ENCODE measurements around the gene DGCR8.

DNA sequence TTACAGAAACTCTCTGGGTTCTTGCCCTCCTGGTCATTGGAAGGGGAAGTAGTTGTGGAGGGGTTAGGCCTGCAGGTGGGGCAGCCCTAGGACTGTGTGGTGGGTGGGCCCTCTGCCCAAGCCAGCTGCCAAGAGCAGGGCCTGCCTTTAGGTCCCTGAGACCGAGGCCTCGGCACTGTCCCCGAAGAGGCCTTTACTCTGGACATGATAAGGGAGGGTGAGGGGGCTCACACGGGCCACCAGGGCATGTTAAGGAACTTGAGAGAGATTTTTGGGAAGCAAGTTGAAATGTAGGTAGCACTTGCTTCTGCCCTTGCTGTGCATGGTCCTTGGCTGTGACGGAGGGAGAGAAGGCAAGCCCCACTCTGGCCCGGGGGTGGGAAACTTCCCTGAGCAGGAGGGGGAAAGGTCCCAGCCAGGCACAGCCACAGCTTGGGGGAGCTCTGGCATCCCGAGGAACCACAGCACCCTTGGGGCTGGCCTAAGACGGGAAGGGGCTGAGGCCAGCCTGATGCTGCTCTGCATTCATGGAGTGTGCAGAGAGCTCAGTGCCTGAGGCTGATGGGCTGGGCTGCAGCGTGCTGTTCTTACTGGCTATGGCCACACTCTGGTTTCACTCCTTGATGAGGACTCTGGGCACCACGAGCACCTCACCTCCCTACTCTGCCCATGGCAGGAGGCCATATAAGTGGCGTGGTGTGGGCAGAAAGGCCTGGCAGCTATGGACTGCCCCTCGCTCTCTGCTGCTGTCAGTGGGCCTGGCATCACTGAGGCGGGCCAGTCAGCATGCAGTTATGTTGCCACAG is 28.1 kb downstream of the DGCR8 start:
- TF ChIP-seq, protein P1, sequence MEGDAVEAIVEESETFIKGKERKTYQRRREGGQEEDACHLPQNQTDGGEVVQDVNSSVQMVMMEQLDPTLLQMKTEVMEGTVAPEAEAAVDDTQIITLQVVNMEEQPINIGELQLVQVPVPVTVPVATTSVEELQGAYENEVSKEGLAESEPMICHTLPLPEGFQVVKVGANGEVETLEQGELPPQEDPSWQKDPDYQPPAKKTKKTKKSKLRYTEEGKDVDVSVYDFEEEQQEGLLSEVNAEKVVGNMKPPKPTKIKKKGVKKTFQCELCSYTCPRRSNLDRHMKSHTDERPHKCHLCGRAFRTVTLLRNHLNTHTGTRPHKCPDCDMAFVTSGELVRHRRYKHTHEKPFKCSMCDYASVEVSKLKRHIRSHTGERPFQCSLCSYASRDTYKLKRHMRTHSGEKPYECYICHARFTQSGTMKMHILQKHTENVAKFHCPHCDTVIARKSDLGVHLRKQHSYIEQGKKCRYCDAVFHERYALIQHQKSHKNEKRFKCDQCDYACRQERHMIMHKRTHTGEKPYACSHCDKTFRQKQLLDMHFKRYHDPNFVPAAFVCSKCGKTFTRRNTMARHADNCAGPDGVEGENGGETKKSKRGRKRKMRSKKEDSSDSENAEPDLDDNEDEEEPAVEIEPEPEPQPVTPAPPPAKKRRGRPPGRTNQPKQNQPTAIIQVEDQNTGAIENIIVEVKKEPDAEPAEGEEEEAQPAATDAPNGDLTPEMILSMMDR (IDR thresholded peaks at IDR 0.05), result no peak
- TF ChIP-seq POLR2A (IDR thresholded peaks at IDR 0.05), result no peak

Measured in esophagus squamous epithelium (tissue), 4 donors.